Liver (tissue), 2 donors: Measurements from ENCODE around the gene FBRS.

Experiments
- CTCF ChIP-seq: fragments of 150-350 bp; IDR thresholded peaks from 2 replicates; pipeline ENCODE4 v1.5.1; 2017; ENCODE audit warnings: improper control_type of control experiment, low read depth, low read length; ENCODE audit not compliant: missing input control
- FOXA2 ChIP-seq: IDR thresholded peaks from 2 replicates; pipeline ENCODE4 v1.6.1; 2016; ENCODE audit warnings: antibody characterized with exemption
- MAX ChIP-seq: IDR thresholded peaks from 2 replicates; pipeline ENCODE4 v1.6.1; 2016; ENCODE audit warnings: antibody characterized with exemption
- TF ChIP-seq, protein P1 (sequence below): IDR thresholded peaks from 2 replicates; pipeline ENCODE4 v1.6.1; 2016; ENCODE audit warnings: antibody characterized with exemption, mild to moderate bottlenecking
- donor health status: healthy.

GRCh38 chr16:30633526-30633925 lies 24.7 kb upstream of the FBRS start:
- TF ChIP-seq CTCF (no peak), MAX (no peak), FOXA2 (no peak)
- TF ChIP-seq, protein P1, sequence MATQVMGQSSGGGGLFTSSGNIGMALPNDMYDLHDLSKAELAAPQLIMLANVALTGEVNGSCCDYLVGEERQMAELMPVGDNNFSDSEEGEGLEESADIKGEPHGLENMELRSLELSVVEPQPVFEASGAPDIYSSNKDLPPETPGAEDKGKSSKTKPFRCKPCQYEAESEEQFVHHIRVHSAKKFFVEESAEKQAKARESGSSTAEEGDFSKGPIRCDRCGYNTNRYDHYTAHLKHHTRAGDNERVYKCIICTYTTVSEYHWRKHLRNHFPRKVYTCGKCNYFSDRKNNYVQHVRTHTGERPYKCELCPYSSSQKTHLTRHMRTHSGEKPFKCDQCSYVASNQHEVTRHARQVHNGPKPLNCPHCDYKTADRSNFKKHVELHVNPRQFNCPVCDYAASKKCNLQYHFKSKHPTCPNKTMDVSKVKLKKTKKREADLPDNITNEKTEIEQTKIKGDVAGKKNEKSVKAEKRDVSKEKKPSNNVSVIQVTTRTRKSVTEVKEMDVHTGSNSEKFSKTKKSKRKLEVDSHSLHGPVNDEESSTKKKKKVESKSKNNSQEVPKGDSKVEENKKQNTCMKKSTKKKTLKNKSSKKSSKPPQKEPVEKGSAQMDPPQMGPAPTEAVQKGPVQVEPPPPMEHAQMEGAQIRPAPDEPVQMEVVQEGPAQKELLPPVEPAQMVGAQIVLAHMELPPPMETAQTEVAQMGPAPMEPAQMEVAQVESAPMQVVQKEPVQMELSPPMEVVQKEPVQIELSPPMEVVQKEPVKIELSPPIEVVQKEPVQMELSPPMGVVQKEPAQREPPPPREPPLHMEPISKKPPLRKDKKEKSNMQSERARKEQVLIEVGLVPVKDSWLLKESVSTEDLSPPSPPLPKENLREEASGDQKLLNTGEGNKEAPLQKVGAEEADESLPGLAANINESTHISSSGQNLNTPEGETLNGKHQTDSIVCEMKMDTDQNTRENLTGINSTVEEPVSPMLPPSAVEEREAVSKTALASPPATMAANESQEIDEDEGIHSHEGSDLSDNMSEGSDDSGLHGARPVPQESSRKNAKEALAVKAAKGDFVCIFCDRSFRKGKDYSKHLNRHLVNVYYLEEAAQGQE, result no peak
